Measurements from ENCODE around the gene ADGRF4.
"Not testable (repeated sequence)": the region's sequence is repeated elsewhere in the genome, so short reads cannot be mapped to it uniquely, and the experiment has no call there.

The ADGRF4 gene

DNA sequence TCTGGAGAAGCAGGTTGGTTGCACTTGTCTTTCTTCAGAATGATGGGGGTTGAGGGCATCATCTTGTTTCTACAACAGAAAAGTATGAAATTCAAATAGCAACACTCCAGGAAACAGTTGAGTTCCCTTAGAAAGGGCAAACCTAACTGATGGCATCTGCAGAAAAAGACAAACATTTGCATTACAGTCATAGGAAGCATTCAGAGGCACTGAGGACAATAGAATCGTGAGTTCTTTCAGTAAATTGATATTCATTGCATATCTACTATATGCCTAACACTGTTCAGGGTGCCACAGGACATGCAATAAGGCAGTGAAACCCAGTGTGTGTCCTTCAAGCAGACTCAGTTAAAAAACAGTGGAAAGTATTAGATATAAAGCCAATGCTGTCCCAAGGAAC lies 42.3 kb downstream of the ADGRF4 start:
- DNase-seq: no peak

DNA sequence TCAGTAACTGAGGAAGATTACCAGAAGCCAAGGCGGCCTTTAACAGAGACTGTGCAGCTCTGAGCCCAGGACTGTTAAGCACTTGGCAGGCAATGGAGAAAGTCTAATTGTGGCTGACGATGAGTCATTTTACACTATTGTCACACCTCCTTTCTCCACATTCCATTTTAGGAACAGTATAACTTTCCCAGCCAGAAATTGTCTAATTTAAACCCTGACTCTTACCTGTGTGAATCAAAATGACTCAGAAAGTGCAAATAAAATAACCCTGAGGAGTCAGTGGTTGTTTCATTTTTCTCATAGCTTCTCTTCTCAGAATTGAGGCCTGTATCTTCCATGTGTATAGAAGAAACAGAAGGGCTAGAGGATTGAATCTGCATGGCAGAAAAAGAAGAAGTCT lies 43.4 kb downstream of the ADGRF4 start:
- no peak for DNase-seq

DNA sequence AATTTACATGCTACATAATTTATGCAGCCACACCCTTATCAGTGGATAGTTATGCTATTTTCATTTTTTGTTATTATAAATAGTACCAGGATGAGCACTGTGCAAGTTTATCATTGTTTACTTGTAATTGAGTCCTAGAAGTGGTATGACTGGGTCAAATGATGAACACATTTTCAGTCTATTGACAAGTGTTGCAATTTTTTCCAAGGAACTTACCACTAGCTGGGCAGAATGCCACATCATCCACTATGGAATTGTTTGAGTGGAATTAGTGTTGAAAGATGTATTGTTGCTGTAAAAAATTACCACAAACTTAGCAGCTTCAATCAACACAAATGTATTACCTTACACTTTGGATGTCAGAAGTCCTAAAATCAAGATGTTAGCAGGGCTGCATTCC lies 45.4 kb downstream of the ADGRF4 start:
- no peak for DNase-seq

DNA sequence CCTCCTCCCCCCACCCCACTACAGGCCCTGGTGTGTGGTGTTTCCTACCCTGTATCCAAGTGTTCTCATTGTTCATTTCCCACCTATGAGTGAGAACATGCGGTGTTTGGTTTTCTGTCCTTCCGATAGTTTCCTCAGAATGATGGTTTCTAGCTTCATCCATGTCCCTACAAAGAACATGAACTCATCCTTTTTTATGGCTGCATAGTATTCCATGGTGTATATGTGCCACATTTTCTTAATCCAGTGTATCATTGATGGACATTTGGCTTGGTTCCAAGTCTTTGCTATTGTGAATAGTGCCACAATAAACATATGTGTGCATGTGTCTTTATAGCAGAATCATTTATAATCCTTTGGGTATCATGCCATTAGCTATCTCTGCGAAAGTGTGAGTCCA lies 46.9 kb downstream of the ADGRF4 start:
- DNase-seq: not testable (repeated sequence)

DNA sequence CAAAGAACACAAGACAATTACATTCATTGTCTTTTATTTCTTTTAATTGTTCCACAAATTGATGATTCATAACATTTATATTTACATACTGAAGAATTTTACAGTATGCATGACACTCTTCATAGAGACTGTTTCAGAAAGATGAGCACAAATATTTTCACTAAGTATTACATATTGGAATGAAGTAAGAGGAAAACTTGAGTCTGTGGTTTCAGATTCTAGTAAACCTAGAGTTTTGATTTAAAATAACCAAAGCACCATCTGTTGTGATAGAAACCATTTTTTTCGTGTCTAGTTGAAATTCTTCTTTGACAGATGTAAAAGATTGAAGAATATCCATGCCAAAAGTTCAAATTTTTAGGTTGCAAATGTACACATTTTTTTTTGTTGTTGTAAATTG lies 51.4 kb downstream of the ADGRF4 start:
- no peak for DNase-seq

DNA sequence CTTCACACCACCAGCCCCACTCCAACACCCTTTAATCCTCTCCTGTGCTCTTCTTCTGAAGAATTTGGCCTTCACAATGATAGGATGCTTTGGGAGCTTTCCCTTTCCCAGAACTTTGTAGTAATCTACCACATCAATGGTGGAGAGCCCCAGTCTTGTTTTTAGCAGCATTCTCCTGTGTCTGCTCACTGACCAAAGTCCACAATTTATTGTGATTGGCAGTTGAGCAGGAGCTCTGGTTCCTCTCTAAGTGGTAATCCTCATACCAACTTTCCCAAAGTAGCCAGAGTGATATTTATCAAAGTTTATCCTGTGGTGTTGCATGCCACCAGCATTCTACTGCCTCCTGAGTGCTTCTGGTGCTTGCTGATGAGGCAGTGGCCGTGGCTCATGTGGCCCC lies 54.4 kb downstream of the ADGRF4 start:
- no peak for DNase-seq

DNA sequence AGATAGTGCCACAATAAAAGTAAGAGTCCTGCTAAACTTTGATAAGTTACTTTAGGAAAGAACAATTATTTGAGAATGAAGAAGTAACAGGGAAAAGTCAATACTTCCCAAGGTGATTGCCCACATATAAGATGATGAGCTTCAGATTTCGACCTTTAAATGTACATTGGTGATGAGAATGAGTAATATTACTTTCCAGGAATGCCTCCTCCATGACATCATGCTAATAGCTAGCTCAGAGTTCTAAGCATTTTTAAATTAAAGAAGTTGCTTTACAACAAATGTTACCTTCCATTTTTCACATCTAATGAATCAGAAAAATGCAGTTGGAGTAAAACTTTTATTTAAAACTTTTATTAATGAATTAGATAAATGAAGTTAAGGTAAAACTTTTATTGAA lies 61.0 kb downstream of the ADGRF4 start:
- no peak for DNase-seq

DNA sequence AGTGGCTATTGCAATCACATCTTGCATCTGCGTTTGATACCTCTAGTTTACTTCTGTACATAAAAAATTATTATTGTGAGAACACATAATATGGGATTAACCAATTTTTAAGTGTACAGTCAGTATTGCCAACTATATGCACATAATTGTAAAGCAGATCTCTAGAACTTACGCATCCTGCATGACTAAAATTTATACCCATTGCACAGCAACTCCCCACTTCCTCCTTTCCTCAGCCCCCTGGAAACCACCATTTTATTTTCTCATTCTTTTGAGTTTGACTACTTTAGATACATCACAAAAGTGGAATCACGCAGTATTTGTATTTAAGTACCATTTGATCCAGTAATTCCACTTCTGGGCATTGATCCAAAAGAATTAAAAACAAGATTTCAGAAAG lies 64.1 kb downstream of the ADGRF4 start:
- no peak for DNase-seq

DNA sequence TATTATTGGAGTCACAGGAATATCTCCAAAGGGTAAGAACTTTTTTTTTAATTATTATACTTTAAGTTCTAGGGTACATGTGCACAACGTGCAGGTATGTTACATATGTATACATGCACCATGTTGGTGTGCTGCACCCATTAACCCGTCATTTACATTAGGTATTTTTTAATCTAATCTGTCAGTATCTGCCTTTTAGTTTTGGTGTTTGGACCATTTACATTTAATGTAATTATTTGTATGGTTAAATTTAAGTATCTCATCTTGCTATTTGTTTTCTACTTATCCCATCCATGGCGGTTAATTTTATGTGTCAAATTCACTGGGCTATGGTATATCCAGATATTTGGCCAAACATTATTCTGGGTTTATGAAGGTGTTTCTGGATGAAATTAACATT lies 68.1 kb downstream of the ADGRF4 start:
- no peak for DNase-seq

DNA sequence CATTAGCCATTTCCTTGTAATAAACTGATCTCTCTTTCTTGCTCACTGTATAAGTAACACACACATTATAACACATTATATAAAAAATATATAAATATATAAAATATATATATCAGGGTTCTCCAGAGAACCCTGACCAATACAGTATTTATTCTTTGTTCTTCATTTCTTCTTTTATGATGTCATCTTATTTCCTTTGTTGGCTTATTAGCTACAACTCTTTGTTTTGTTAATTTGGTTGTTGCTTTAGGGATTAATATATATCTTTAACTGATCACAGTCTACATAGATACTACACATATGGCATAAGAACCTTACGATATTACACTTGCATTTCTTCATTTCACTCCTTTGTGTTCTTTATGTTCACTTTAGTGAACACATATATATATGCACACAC lies 68.7 kb downstream of the ADGRF4 start:
- DNase-seq: no peak

DNA sequence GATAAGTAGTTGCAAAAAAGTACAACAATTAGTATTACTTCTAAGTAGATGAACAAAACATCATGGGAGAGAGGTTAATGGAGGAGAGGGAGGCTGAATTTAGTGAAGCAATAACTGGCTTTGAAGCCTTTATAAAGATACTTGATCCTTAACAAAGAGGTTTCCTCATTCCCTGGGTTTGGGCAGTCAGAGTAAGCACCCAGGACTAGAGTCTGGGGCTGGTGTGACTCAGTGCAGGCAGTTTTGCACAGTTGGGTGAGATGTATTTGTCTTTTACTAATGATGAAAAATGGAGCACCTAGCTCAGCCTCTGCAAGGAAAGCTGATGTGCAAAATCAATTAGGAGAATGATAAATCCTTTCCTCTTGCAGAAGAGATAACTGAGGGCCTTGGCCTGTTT lies 71.6 kb downstream of the ADGRF4 start:
- DNase-seq: no peak
